ENCODE results near the gene LDLRAD1. TPM values are rescaled to one million over a fixed set of nuclear protein-coding genes. Genes with fewer than 3 reads are reported as not detected.

LDLRAD1 gene
- total and polyA plus RNA-seq, 10 of the 15 experiments (the other 5 are each of a cell fraction or from before 2014, with no cell fraction given) = not detected

DNA sequence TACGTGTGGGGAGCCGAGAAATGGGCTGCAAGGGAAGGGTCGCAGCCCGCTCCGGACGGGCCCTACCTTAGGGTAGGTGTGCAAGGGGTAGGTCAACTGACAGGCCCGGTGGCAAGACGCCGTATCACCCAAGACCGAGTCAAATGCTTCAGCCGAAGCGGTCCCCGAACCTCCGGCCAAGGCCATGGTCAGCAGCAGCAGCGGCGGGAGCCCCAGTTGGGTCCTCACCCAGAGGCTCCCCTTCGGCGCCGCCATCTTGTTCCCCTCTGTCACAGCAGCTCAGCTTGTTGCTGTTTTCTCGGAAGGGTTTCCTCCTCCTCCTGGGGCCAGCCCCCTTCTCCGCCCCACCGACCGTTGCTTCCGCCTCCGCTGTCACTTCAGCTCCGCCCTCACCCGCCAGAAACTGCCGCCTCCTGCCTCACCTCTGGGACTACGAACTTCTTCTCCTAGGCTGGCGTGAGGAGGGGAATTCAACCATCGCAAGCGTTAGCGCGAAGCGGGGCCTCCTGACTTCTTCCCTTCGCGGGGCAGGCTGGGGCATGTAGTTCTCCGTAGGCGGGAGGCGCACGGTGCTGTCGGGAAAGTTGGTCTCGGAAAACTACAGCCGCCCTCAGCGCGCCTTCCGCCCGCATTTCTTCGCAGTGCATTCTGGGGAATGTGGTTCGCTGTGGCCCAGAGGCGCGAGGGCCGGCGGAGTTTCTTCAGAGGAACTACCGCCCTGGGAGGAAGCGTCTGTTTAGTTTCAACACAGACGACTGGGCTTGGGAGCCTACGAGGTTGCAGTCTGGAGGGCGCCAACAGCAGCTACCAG is 35.2 kb upstream of the LDLRAD1 start, which contains the start of the genes TCEANC2 and TMEM59 (continued):
- TF ChIP-seq, protein P1, sequence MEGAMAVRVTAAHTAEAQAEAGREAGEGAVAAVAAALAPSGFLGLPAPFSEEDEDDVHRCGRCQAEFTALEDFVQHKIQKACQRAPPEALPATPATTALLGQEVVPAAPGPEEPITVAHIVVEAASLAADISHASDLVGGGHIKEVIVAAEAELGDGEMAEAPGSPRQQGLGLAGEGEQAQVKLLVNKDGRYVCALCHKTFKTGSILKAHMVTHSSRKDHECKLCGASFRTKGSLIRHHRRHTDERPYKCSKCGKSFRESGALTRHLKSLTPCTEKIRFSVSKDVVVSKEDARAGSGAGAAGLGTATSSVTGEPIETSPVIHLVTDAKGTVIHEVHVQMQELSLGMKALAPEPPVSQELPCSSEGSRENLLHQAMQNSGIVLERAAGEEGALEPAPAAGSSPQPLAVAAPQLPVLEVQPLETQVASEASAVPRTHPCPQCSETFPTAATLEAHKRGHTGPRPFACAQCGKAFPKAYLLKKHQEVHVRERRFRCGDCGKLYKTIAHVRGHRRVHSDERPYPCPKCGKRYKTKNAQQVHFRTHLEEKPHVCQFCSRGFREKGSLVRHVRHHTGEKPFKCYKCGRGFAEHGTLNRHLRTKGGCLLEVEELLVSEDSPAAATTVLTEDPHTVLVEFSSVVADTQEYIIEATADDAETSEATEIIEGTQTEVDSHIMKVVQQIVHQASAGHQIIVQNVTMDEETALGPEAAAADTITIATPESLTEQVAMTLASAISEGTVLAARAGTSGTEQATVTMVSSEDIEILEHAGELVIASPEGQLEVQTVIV (IDR thresholded peaks at IDR 0.05; ENCODE audit: borderline replicate concordance, partially characterized antibody) = peak; percentile 78
- TF ChIP-seq GATAD2B (conservative IDR thresholded peaks at IDR 0.05; ENCODE audit: low read depth) (peak; percentile 32; the same call in 1 of the 2 replicates), TARDBP (IDR thresholded peaks at IDR 0.05; ENCODE audit: borderline replicate concordance) (peak; percentile 84), NFXL1 (IDR thresholded peaks at IDR 0.05; ENCODE audit: borderline replicate concordance) (no peak), POU2F2 (IDR thresholded peaks at IDR 0.05; ENCODE audit: borderline replicate concordance, low read depth, low read length) (peak; percentile 28; the same call in 1 of the 3 replicates), YY1 (IDR thresholded peaks at IDR 0.05; ENCODE audit: low read depth, low read length) (peak; percentile 96), ATF7 (IDR thresholded peaks at IDR 0.05; ENCODE audit: low read depth) (0 out of 2 replicates have a peak, but pooled peaks have one; percentile 11), RELB (IDR thresholded peaks at IDR 0.05; ENCODE audit: low read depth) (peak; percentile 59), TCF7 (IDR thresholded peaks at IDR 0.05; ENCODE audit: borderline replicate concordance) (no peak), PAX5 (IDR thresholded peaks at IDR 0.05; ENCODE audit: borderline replicate concordance, low read depth, low read length) (no peak), MTA2 (IDR thresholded peaks at IDR 0.05; ENCODE audit: low read depth) (no peak), BHLHE40 (IDR thresholded peaks at IDR 0.05; ENCODE audit: borderline replicate concordance in 1 of 2, low read depth in 2 of 2, low read length in 1 of 2) (peak in 1 of 2 experiments; percentile 41; a peak in 1 of 4 replicates), NFYA (IDR thresholded peaks at IDR 0.05; ENCODE audit: borderline replicate concordance, low read depth, low read length) (no peak), PAX8 (IDR thresholded peaks at IDR 0.05) (no peak), ETV6 (conservative IDR thresholded peaks at IDR 0.05 in 1 of 2, IDR thresholded peaks at IDR 0.05 in 1 of 2; ENCODE audit: borderline replicate concordance in 1 of 2, low read depth in 1 of 2) (peak in 1 of 2 experiments; percentile 49; a peak in 1 of 4 replicates), CHD2 (IDR thresholded peaks at IDR 0.05; ENCODE audit: borderline replicate concordance, low read depth, low read length) (peak; percentile 94), RUNX3 (IDR thresholded peaks at IDR 0.05; ENCODE audit: low read length) (peak; percentile 76), SMAD5 (IDR thresholded peaks at IDR 0.05; ENCODE audit: low read depth) (peak; percentile 44; the same call in 1 of the 2 replicates), CBFB (IDR thresholded peaks at IDR 0.05; ENCODE audit: low read depth) (peak; percentile 67; the same call in 1 of the 2 replicates), SIN3A (IDR thresholded peaks at IDR 0.05; ENCODE audit: low read depth, low read length) (0 out of 2 replicates have a peak, but pooled peaks have one; percentile 56), IKZF1 (conservative IDR thresholded peaks at IDR 0.05) (peak; percentile 100)
- TF ChIP-seq, protein P2, sequence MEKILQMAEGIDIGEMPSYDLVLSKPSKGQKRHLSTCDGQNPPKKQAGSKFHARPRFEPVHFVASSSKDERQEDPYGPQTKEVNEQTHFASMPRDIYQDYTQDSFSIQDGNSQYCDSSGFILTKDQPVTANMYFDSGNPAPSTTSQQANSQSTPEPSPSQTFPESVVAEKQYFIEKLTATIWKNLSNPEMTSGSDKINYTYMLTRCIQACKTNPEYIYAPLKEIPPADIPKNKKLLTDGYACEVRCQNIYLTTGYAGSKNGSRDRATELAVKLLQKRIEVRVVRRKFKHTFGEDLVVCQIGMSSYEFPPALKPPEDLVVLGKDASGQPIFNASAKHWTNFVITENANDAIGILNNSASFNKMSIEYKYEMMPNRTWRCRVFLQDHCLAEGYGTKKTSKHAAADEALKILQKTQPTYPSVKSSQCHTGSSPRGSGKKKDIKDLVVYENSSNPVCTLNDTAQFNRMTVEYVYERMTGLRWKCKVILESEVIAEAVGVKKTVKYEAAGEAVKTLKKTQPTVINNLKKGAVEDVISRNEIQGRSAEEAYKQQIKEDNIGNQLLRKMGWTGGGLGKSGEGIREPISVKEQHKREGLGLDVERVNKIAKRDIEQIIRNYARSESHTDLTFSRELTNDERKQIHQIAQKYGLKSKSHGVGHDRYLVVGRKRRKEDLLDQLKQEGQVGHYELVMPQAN (conservative IDR thresholded peaks at IDR 0.05) = peak; percentile 82
- TF ChIP-seq, protein P3, sequence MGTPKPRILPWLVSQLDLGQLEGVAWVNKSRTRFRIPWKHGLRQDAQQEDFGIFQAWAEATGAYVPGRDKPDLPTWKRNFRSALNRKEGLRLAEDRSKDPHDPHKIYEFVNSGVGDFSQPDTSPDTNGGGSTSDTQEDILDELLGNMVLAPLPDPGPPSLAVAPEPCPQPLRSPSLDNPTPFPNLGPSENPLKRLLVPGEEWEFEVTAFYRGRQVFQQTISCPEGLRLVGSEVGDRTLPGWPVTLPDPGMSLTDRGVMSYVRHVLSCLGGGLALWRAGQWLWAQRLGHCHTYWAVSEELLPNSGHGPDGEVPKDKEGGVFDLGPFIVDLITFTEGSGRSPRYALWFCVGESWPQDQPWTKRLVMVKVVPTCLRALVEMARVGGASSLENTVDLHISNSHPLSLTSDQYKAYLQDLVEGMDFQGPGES (IDR thresholded peaks at IDR 0.05) = 0 out of 2 replicates have a peak, but pooled peaks have one; percentile 13
